Panc1 (cell line): Measurements from ENCODE around the gene MSH2. TPM values are rescaled to one million over a fixed set of nuclear protein-coding genes. Genes with fewer than 3 reads are reported as not detected.

Experiments
- ATAC-seq: fragments of 200-7000 bp; cut with Tn5 transposase; 2 replicates; pipeline ENCODE4 v1.9.1; 2020; ENCODE audit warnings: mild to moderate bottlenecking, moderate library complexity
- BruUV-seq: library from RNA; stranded (reverse); fragments of 400-500 nt; replicated peaks from 2 replicates; lab custom pipeline; 2021; lab: Mats Ljungman, UMichigan
- CTCF ChIA-PET: fragments of 300-600 bp; sonication (Branson Sonifier 250); formaldehyde crosslinking; loops from one replicate; lab custom pipeline; 2022; ENCODE audit warnings: antibody characterized with exemption; lab: Charles Lee
- POLR2A ChIA-PET: fragments of 300-600 bp; sonication (Branson Sonifier 250); formaldehyde crosslinking; loops from one replicate; lab custom pipeline; 2022; ENCODE audit warnings: antibody characterized with exemption; lab: Charles Lee
- DNase-seq: peaks from one replicate; pipeline ENCODE4 v3.0.0-alpha.2; 2010; ENCODE audit warnings: low read depth, low spot score
- H3K27ac ChIP-seq: 2 replicates; pipeline ENCODE4 v1.5.1; 2011; ENCODE audit warnings: mild to moderate bottlenecking, low read length, inconsistent platforms
- H3K27me3 ChIP-seq: fragments of 200-500 bp; sonication (Bioruptor generic); 2 replicates; pipeline ENCODE4 v1.6.0; 2014; ENCODE audit warnings: low read length, inconsistent platforms; ENCODE audit not compliant: control insufficient read depth, insufficient read depth
- H3K36me3 ChIP-seq: fragments of 200-500 bp; sonication (Bioruptor generic); 2 replicates; pipeline ENCODE4 v1.5.1; 2014; ENCODE audit warnings: inconsistent platforms, mild to moderate bottlenecking, low read length, moderate library complexity; ENCODE audit not compliant: control insufficient read depth, insufficient read depth
- H3K4me1 ChIP-seq: 2 replicates; pipeline ENCODE4 v1.5.1; 2011; ENCODE audit warnings: inconsistent platforms, mild to moderate bottlenecking, low read length, moderate library complexity; ENCODE audit not compliant: control insufficient read depth, insufficient read depth
- H3K4me3 ChIP-seq, 2 experiments: 2 replicates each; pipeline ENCODE4 v1.5.1; 2011 to 2012; ENCODE audit warnings: low read depth in 2 of 2, low read length in 2 of 2, mild to moderate bottlenecking in 2 of 2, inconsistent platforms in 1 of 2, moderate library complexity in 1 of 2
- H3K9me3 ChIP-seq: fragments of 200-500 bp; sonication (Bioruptor generic); 2 replicates; pipeline ENCODE4 v1.5.1; 2014; ENCODE audit warnings: low read depth, mild to moderate bottlenecking, inconsistent platforms, low read length, moderate library complexity; ENCODE audit not compliant: control insufficient read depth, insufficient read depth
- CTCF ChIP-seq: fragments of 450-650 bp; IDR thresholded peaks from 2 replicates; pipeline ENCODE4 v1.5.1; 2017; ENCODE audit warnings: mild to moderate bottlenecking
- POLR2AphosphoS5 ChIP-seq: IDR thresholded peaks from 2 replicates; pipeline ENCODE4 v1.6.1; 2012; ENCODE audit warnings: mild to moderate bottlenecking, low read depth, low read length, moderate library complexity
- REST ChIP-seq, 2 experiments: IDR thresholded peaks; 2 replicates each; pipeline ENCODE4 v1.6.1; 2011 to 2012; ENCODE audit warnings: low read depth in 2 of 2, control low read depth in 1 of 2, low read length in 1 of 2, mild to moderate bottlenecking in 1 of 2, moderate library complexity in 1 of 2; ENCODE audit not compliant: insufficient read depth in 1 of 2
- SIN3A ChIP-seq: IDR thresholded peaks from 2 replicates; pipeline ENCODE4 v1.6.1; 2012; ENCODE audit warnings: low read depth, mild to moderate bottlenecking, low read length, moderate library complexity, borderline replicate concordance; ENCODE audit not compliant: insufficient read depth
- TCF7L2 ChIP-seq: IDR thresholded peaks from 2 replicates; pipeline ENCODE4 v1.6.1; 2011; ENCODE audit warnings: mild to moderate bottlenecking, low read depth, low read length, inconsistent platforms
- in situ Hi-C: cut with HindIII; loops from 2 replicates; pipeline ENCODE4 v1.10.0; 2016; ENCODE audit warnings: low sequenced_read_pairs, low pct_unique_long_range_greater_than_20kb
- intact Hi-C: fragments of 100-400 bp; cut with micrococcal nuclease; formaldehyde crosslinking; loops from one replicate; pipeline ENCODE4 v1.10.0; 2022; ENCODE audit not compliant: unreplicated experiment
- total RNA-seq: library from RNA; stranded (reverse); gene quantifications from one replicate; pipeline ENCODE4 v1.2.1, GENCODE V29; 2021; ENCODE audit not compliant: unreplicated experiment

The MSH2 gene
- total RNA-seq, 1 experiment from 2014 or later: 72.2 TPM

GRCh38 chr2:47512581-47513083, 109.7 kb downstream of the MSH2 start:
- H3K27me3 ChIP-seq: no peaks in the 10 kb centered on the region
- POLR2A ChIA-PET: no interaction called here
- intact Hi-C loops: loop anchor here (10.0 kb wide), 1 partner anchor 252 kb away; no protein-coding TSS in a partner anchor
- H3K9me3 ChIP-seq: no peaks in the 10 kb centered on the region
- CTCF ChIA-PET: no interaction called here
- TF ChIP-seq POLR2AphosphoS5 (no peak), SIN3A (no peak)
- no peak overlapping the region for H3K27ac ChIP-seq
- H3K36me3 ChIP-seq: no peaks in the 10 kb centered on the region
- no peaks in the 10 kb centered on the region for H3K4me1 ChIP-seq
- ATAC-seq (no peak), DNase-seq (no peak)
- BruUV-seq: no TSS peak
- H3K4me3 ChIP-seq: no peak overlapping the region
- in situ Hi-C loops: no loop called here

- BruUV-seq: no TSS peak
- no peak for DNase-seq
- ChIA-PET CTCF (no interaction called here), POLR2A (no interaction called here)
- Histone ChIP-seq H3K4me3 (no peak overlapping the region), H3K9me3 (no peaks in the 10 kb centered on the region), H3K4me1 (no peaks in the 10 kb centered on the region), H3K27me3 (no peaks in the 10 kb centered on the region), H3K36me3 (no peaks in the 10 kb centered on the region), H3K27ac (no peak overlapping the region)
- intact Hi-C loops: loop anchor here (10.0 kb wide), 1 partner anchor 251 kb away; no protein-coding TSS in a partner anchor
- in situ Hi-C loops: no loop called here
- no peak for ATAC-seq
- TF ChIP-seq REST (IDR thresholded peaks at IDR 0.05; ENCODE audit: insufficient read depth in 1 of 2, low read depth in 2 of 2, low read length in 1 of 2): no peak
- TF ChIP-seq TCF7L2: no peak
- no peak for TF ChIP-seq CTCF
- TF ChIP-seq POLR2AphosphoS5: no peak
- no peak for TF ChIP-seq SIN3A
Measured at GRCh38 chr2:47513981-47514520, 111.1 kb downstream of the MSH2 start.
